Measurements from ENCODE around the gene SHFL.

The SHFL gene

DNA sequence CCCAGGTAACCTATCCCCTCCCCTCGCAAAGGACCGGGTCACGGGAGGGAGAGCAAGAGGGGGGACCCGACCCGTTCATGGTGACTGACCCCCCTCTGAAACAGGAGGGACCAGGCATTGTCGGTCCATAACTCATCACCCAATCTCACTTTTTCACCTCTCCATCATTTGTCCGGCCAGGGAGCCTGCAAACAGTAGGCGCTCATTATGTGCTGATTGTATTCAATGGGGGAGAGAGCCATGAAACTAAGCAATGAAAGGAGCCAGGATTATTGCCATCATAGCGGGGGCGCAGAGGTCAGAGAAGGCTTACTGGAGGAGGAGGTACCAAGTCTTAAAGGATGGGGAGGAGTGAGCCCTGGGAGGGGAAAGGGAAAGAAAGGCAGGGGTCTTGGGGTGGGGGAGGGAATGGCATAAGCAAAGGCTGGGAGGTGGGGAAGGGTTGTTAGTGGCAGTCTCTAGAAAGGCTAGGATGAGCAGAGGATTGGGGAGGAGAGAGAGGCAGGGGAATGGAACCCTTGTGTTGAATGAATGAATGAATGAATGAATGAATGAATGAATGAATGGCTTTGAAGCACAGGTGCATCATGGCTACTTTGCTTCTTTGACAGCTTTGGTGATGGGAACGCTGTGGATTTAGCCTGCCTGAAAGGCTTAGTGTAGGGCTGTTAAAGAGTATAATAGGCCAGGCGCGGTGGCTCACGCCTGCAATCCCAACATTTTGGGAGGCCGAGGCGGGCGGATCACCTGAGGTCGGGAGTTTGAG lies 1.4 kb downstream of the SHFL start:
- no peak for DNase-seq (ENCODE audit: low read depth)

DNA sequence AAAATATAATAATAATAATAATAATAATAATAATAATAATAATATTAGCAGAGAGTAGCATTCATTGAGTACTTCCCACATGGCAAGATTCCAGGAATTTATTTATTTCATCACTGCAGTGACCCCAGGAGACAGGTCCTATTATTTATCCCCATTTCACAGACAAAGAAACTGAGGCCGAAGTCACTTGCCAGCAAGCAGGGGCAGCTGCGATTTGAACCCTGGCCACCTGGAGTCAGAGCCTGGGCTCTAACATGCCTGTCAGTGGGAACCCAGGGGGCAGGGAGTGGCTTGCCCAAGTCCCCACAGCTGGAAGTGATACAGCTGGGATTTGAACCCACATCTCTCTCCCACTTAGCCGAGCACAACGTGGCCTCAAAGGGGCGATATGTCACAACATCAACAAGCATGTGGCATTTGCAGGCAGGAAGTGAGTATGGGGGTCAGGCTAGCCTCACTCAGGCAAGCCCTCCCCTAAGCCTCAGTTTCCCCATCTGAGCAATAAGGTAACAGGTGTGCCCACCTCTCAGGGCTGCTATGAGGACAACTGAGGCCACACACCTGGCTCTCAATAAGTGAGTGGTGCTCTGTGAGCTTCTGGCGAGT lies 2.9 kb downstream of the SHFL start:
- no peak for DNase-seq (ENCODE audit: low read depth)

DNA sequence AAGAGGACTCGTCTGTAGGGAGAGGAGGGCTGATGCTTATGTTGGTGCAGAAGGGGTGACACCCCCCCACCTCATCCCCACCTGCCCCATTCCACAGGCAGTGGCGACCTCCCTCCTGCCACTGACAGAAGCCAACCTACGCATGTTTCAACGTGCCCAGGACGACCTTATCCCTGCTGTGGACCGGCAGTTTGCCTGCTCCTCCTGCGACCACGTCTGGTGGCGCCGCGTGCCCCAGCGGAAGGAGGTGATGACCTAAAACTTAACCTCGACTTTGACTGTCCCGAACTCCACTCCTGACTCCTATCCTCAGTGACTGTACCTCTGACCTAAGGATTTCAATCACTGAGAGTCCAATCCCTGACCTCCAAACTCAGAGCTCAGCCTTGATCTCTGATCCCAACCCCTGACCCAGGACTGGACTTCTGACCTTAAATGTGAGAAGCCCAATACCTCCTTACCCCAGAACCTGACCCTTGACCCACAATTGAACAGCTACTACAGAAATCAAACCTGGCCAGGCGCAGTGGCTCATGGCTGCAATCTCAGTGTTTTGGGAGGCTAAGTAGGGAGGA lies 3.8 kb downstream of the SHFL start:
- DNase-seq (ENCODE audit: low read depth) = no peak

DNA sequence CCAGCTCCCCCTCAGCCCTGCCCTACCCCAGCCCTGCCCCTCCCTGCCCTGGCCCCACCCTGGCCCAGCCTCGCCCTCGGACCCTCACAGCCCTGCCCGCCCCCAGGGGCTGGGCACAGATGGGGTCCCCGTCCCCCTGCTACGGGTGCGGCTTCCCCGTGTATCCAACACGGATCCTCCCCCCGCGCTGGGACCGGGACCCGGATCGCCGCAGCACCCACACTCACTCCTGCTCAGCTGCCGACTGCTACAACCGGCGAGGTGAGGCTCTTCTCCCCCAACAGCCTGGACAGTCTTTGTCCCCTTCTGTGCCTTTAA lies 5.2 kb downstream of the SHFL start:
- no peak for DNase-seq (ENCODE audit: low read depth)

DNA sequence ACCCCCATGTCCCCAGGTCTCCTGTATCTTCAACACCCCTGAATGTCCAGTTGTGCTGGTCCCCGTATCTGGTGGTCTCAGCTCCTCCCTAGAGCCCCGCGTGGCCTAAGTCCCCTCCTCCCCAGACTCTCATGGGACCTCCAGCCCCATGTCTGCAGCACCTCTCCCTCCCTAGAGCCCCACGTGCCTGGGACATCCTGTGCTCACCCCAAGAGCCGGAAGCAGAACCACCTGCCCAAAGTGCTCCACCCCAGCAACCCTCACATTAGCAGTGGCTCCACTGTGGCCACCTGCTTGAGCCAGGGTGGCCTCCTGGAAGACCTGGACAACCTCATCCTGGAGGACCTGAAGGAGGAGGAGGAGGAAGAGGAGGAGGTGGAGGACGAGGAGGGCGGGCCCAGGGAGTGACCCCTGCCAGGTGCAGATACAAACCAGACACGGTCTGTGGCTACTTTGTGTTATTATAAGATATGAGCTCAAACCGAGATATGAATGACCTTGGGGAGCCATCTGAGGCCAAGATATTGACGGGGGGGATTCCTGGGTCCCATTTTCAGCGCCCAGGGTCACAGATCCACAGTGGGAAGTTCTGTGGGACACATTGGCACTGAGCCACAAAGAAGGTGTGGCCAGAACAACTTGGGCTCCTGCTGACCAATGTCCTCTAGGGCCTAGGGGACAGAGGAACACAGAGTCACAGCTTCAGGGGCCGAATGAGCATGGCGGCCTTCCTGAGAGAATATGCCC lies 6.0 kb downstream of the SHFL start:
- DNase-seq (ENCODE audit: low read depth) = no peak

DNA sequence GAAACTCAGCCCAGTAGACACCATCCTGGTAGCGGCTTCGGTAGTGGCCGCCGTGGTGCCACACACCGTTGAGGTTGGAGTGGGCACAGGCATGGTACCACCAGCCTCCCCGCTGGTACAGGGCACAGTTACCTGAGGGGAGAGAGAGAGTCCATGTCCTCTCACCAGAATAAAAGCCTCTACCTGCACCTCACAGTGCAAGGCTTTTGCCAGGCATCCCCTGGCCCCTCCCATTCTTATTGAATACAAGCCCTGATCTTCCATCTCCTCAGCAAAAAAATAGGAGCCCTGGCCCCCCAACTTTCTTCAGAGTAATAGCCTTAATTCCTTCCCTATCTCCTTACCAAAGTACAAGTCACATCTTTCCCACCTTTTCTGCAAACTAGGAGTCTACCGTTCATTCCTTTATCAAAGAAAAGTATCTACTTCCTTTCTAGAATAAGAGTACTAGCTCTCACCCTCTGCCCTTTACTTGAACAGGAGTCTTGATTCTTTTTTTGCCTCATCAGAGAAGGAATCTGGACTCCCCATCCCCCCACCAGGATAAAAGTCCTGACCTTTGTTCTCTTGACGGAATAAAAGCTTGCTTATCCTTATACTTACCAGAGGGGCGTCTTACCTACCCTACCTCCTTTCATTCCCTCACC lies 6.7 kb downstream of the SHFL start:
- DNase-seq (ENCODE audit: low read depth) = no peak

DNA sequence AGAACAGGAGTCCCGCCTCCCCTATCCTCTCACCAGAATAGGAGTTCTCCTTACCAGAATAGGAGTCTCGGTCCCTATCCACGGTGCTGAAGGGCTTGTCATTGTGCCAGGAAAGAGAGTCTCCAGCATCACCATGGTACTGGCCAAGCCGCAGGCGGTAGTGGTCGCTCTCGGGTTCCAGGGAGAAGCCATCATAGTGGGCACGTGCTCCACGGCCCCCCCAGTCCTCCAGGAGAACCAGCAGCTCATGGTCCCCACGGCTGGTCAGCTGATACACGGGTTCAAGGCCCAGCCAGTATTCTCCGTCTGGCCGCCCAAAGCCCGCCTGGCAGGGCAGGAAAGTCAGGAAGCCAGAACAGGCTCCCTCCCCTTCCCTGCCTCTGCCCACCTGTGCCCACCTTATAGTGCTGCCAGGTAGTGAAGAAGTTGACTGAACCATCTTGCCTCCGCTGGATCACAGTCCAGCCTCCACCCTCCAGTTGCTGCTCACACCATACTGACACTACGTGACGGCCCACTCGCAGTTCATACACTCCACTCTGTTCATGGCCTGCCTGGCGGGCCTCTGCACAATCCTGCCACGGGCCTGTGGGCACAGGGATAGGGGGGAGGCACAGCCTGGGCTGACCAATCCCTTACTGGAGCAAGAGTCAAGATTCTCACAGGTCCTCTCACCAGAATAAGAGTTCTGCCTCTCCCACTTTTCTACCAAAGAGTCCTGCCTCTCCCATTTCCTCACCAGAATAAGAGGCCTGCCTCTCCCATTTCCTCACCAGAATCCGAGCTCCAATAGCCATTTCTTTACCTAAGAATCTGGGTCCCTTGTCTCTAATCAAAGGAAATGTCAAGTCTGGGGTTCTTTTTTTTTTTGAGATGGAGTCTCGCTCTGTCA lies 7.4 kb downstream of the SHFL start:
- DNase-seq (ENCODE audit: low read depth) = no peak

DNA sequence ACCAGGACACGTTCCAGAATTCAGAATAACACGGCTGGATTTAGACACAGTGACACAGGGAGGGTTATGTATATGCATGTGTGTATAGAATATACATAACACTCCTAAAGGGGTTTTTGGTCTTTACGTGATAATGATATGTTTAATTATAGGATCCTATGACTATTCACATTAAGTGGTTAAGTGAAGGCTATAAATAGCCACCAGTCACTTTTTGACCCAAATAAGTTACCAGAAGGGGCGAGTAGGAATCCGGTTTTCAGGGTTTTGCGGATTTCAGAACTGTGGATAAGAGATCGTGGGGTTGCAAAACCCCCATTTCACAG lies 9.5 kb downstream of the SHFL start:
- no peak for DNase-seq (ENCODE audit: low read depth)

DNA sequence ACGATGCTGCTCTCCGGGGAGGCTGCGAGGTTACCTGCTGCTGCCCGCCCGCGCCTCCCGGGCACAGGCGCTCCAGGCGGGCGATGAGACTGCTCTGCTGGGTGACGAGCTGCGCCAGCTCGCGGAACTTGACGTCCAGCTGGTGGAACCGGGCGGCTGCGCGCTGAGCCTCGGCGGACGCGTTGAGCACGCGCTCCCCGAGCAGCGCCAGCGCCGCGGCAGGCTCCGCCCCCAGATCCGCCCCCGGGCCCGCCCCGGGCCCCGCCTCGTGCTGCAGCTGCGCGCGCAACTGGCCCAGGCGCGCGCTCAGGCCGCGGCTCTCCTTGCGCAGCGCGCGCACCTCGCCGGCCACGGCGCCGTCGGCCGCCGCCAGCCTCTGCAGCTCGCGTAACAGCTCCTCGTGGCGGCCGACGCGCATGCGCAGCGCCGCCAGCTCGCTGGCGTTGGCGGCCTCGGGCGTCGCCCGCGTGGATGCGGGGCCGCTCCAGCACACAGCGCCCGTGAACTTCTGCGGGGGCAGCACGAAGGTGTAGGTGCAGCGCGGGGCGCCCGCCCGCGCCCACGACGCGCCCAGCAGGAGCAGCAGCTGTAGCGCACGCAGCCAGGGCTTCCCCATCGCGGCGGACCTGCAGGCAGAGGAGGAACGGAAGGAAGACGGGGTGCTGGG lies 10.0 kb downstream of the SHFL start:
- DNase-seq (ENCODE audit: low read depth) = peak; percentile 88

DNA sequence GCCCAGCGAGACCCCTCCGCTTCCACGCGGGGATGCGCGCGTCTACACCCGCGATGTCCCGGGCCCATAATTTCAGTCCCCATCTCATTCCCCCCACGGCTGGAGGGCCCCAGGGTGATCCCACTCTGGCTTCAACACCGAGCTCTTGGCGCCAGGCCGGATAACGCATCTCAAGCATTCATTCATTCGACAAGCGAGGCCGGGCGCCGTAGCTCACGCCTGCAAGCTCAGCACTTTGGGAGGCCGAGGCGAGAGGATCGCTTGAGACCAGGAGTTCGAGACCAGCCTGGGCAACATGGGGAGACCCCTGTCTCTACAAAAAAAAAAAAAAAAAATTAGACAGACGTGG lies 10.5 kb downstream of the SHFL start:
- no peak for DNase-seq (ENCODE audit: low read depth)

DNA sequence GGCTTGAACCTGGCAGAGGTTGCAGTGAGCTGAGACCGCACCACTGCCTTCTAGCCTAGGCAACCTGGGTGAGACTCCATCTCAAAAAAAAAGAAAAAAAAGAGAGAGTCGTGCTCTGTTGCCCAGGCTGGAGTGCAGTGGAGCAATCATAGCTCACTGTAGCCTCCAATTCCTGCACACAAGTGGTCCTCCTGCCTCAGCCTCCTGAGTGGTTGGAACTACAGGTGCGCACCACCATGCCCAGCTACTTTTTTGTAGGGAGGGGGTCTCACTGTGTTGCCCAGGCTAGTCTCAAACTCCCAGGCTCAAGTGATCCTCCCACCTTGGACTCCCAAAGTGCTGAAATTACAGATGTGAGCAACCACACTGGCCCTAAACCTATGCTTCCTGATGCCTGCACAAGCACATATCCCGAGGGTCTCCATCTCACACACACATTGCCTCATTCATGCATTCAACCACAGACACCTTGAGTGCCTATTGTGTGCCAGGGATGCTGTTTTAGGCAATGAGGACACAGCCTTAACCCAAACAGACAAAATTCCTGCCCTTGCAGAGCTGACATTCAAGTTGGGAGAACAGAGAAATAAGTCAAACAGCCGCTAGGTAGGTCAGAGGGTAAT lies 14.2 kb downstream of the SHFL start:
- DNase-seq (ENCODE audit: low read depth) = no peak

DNA sequence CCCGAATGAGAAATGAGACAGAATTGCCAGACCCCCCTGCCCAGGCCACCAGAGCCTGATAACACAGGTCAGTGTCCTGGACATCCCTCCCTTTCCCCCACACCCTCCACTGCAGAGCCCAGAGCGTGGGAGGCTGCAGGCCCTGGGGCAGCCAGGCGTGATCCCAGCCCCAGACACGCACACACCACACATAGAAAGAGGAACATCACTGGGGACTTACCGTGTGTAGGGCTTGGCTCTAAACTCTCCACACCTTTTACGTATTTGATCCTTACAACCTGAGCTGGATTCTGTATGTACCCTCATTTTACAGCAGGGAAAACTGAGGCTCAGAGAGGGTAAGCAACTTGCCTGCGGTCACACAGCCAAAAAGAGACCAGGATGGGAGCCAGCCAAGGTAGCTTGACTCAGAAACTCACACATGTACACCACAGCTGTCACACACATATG lies 16.7 kb downstream of the SHFL start:
- no peak for DNase-seq (ENCODE audit: low read depth)

DNA sequence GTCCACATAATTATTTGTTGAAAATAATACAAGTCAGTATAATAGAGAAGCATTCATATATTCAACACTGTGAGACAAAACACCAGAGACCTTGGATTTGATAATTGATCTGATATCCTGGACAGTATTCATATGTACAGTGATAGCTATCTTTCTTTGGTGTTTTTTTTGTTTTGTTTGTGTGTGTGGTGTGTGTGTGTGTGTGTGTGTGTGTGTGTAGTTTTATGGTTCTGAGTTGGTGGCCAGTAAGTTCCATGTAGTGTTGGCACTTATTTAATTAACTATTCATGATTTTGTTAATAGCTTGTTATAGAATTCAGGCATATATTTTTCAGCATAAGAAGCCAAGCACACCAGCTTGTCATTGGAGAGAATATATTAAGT lies 18.0 kb downstream of the SHFL start:
- DNase-seq (ENCODE audit: low read depth) = no peak

DNA sequence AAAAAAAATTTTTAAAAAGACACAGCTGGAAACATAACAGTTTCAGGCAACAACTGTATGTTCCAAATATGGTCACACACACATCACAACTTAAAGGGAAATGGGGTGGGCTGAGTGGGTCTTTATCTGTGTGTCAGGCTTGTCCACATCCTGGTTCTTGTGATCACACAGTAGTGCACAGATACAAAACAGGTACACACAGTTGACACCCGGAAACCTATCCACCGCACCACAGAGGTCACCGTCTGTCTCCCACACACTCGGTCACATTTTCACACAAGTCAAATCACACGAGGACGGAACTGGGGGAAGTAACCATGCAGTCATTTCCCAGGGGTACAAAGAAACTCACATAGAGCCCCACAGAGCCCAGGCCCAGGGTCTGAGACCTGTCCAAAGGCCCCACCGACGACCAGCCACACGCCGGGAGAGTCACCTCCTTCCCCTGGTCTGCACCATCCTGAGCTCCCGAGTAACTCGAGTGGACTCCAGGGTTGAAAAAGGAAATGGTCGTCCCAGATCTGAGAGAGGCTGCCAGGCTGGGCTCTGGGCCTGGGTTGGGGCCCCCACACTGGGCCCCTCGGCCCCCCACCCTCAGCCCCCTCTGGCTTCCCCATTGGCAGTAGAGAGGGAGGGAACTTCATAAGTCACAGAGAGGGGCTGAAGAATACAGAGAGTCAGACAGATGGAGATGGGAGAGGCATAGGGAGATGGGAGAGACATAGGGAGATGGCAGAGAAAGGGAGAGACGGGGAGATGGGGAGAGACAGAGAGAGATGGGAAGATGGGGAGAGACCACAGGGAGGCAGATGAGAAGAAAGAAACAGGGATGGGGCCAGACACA lies 18.8 kb downstream of the SHFL start:
- no peak for DNase-seq (ENCODE audit: low read depth)

DNA sequence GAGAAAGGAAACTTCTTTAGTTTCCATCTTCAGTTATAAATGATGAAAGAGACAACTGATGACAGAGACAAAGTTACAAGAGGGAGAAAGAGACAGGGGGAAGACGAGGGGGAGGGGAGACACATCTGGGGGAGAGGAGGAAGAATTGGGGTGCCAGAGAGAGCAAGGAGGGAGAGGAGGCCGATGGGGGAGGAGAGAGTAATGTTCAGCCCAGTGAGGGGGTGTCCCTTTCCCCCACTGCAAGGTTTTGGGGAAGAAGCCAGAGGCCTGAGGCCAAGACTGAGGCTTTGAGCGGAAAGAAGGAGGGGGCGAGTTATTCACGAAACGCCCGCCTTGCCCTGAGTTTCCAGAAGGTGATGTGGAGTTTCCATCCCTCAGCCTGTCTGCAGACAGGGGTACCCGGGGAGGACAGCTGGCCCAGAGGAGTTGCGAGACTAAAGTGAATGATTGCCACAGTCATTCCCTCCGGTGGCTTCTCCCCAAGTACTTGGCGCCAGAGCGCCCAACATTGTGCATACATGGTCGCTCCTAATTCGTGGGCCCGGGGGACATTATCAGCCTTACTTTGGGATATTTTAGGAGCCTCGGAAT lies 19.5 kb downstream of the SHFL start:
- no peak for DNase-seq (ENCODE audit: low read depth)

DNA sequence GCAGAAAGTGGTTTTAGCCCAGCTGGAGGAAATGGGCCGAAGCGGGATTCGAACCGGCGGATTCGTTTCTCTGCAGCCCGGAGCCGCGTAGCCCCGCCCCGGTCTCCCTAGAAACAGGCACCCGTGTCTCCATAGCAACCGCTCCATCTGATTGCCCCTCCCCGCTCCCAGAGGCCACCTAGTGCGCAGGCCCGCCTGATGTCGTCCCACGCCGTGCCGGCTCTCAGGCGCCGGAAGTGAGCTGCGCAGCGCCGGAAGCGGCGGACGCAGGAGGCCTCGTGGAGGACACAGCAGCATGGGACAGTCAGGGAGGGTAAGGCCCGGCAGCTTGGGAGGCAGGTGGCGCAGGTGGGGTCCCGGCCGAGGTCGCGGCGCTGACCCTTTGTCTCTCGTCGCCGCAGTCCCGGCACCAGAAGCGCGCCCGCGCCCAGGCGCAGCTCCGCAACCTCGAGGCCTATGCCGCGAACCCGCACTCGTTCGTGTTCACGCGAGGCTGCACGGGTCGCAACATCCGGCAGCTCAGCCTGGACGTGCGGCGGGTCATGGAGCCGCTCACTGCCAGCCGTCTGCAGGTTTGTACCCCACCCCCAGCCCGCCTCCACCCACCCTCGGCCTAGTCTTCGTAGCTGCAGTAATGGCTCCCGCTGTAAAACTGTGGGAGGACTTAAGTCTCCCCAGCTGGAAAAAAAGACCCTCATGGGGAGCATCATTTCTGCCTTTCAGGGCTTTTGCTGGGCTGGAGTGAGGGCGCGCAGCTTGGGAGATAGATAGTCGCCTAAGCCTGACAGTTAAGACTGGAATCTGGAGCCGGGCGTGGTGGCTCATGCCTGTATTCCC lies 20.2 kb downstream of the SHFL start, which contains the start of gene PPAN:
TSS of gene PPAN (plus strand) at position 263 of the 837 bp plus-strand sequence. CDS start at position 296, 33 bp downstream.
- peak; percentile 98 for DNase-seq (ENCODE audit: low read depth)

DNA sequence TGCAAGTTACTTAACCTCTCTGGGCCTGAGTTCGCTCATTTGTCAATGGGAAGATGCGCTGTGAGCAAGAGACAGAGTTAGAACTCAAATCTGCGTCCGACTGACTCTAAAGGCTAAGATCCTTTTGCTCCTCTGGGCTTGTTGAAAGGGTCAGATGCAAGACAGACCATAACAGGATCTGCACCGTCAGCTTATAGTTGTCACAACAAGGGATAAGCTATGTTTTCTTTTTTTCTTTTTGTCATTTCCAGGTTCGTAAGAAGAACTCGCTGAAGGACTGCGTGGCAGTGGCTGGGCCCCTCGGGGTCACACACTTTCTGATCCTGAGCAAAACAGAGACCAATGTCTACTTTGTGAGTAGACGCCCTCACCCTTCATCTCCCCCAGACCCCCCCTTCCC lies 21.1 kb downstream of the SHFL start:
- DNase-seq (ENCODE audit: low read depth) = no peak

DNA sequence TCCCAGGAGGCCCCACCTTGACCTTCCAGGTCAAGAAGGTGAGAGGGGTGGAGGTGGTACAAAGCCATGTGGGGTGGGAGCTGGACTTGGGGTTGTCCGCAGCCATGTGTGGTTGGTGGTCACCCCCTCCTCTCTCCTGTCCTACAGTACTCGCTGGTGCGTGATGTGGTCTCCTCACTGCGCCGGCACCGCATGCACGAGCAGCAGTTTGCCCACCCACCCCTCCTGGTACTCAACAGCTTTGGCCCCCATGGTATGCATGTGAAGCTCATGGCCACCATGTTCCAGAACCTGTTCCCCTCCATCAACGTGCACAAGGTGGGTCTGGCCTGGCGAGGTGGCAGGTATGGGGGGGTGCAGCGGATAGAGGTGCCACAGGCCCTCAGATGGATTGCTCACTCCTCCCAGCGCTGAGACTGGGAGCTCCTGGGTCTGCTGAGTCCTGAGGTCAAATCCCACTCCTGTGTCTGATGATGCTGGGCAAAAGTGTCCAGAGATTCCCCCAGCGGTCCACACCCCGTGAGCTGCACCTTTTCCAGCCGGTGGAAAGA lies 21.8 kb downstream of the SHFL start:
- no peak for DNase-seq (ENCODE audit: low read depth)

All from fibroblast of gingiva (primary cell).